NB4 (cell line): ENCODE measurements around the gene OR5M8.

ENCODE experiments used
- DNase-seq: peaks from one replicate; pipeline ENCODE4 v3.0.0; 2010; ENCODE audit warnings: low read depth
- H3K4me3 ChIP-seq: one replicate; pipeline ENCODE4 v1.5.1; 2011; ENCODE audit warnings: mild to moderate bottlenecking, low read depth, low read length, moderate library complexity
- MYC ChIP-seq: IDR thresholded peaks from 2 replicates; pipeline ENCODE4 v1.6.1; 2011; ENCODE audit warnings: low read depth, low read length
- POLR2A ChIP-seq: IDR thresholded peaks from 2 replicates; pipeline ENCODE4 v1.6.1; 2011; ENCODE audit warnings: mild to moderate bottlenecking; ENCODE audit not compliant: insufficient read length; ENCODE audit errors: extremely low read depth
- TF ChIP-seq, protein P1 (sequence below): IDR thresholded peaks from 2 replicates; pipeline ENCODE4 v1.6.1; 2011; ENCODE audit warnings: low read depth, low read length
- TF ChIP-seq, protein P2 (sequence below): IDR thresholded peaks from one replicate; pipeline ENCODE4 v1.5.1; 2012; ENCODE audit warnings: low read depth, low read length

Gene OR5M8

GRCh38 chr11:56453521-56453920 is 37.6 kb downstream of the OR5M8 start:
- DNase-seq, result no peak
- TF ChIP-seq POLR2A (no peak), MYC (no peak)
- TF ChIP-seq, protein P1, sequence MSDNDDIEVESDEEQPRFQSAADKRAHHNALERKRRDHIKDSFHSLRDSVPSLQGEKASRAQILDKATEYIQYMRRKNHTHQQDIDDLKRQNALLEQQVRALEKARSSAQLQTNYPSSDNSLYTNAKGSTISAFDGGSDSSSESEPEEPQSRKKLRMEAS, result no peak
- TF ChIP-seq, protein P2, sequence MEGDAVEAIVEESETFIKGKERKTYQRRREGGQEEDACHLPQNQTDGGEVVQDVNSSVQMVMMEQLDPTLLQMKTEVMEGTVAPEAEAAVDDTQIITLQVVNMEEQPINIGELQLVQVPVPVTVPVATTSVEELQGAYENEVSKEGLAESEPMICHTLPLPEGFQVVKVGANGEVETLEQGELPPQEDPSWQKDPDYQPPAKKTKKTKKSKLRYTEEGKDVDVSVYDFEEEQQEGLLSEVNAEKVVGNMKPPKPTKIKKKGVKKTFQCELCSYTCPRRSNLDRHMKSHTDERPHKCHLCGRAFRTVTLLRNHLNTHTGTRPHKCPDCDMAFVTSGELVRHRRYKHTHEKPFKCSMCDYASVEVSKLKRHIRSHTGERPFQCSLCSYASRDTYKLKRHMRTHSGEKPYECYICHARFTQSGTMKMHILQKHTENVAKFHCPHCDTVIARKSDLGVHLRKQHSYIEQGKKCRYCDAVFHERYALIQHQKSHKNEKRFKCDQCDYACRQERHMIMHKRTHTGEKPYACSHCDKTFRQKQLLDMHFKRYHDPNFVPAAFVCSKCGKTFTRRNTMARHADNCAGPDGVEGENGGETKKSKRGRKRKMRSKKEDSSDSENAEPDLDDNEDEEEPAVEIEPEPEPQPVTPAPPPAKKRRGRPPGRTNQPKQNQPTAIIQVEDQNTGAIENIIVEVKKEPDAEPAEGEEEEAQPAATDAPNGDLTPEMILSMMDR, result no peak
- H3K4me3 ChIP-seq, result no peak overlapping the region
